NCI-H2081 treated with DMSO at 0.1 percent for 48 hours (cell line): ENCODE data around the gene MORN1.

Source experiments
- DNase-seq: peaks from one replicate; lab custom pipeline; 2025; lab: John Stamatoyannopoulos, UW

MORN1 gene

GRCh38 chr1:2318314-2319278, 72.8 kb downstream of the MORN1 start:
- DNase-seq, result no peak

GRCh38 chr1:2317230-2318065, 73.9 kb downstream of the MORN1 start:
- DNase-seq, result no peak

GRCh38 chr1:2316451-2316961, 74.8 kb downstream of the MORN1 start:
- DNase-seq, result no peak

- no peak for DNase-seq
Observed at GRCh38 chr1:2315674-2316450, 75.5 kb downstream of the MORN1 start.

GRCh38 chr1:2314803-2315673, 76.3 kb downstream of the MORN1 start:
- no peak for DNase-seq

GRCh38 chr1:2314273-2314802, 77.0 kb downstream of the MORN1 start:
- no peak for DNase-seq

GRCh38 chr1:2313651-2314261, 77.6 kb downstream of the MORN1 start:
- DNase-seq, result no peak

GRCh38 chr1:2312515-2313301, 78.6 kb downstream of the MORN1 start:
- DNase-seq, result no peak

- DNase-seq, result no peak
Observed at GRCh38 chr1:2312160-2312514, 79.2 kb downstream of the MORN1 start.

GRCh38 chr1:2311184-2312032, 79.9 kb downstream of the MORN1 start:
- DNase-seq, result no peak

GRCh38 chr1:2310332-2311183, 80.8 kb downstream of the MORN1 start:
- no peak for DNase-seq

GRCh38 chr1:2308844-2309243, 82.5 kb downstream of the MORN1 start:
- DNase-seq, result no peak

- DNase-seq, result no peak
Observed at GRCh38 chr1:2307972-2308371, 83.4 kb downstream of the MORN1 start.

GRCh38 chr1:2307064-2307605, 84.2 kb downstream of the MORN1 start:
- DNase-seq, result no peak

- DNase-seq, result no peak
Observed at GRCh38 chr1:2306151-2306978, 85.0 kb downstream of the MORN1 start.

GRCh38 chr1:2304921-2305681, 86.3 kb downstream of the MORN1 start:
- DNase-seq, result no peak
